ENCODE measurements around the gene RESF1.

RESF1 gene

DNA sequence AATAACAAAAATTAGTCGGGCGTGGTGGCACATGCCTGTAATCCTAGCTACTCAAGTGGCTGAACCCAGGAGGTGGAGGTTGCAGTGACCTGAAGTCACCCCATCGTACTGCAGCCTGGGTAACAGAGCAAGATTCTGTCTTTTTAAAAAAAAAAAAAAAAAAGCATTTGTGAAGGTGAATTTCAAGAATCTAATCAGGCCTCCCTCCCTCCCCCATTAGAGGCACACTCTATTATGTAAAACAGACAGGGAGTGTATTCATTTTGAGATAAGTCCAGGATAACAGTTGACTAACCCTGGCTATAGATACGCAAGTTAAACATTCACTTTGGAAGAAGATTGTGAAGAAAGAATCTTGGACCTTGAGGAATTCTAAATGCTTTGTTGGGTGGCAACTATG lies 2.9 kb downstream of the RESF1 start:
- no peak for DNase-seq

DNA sequence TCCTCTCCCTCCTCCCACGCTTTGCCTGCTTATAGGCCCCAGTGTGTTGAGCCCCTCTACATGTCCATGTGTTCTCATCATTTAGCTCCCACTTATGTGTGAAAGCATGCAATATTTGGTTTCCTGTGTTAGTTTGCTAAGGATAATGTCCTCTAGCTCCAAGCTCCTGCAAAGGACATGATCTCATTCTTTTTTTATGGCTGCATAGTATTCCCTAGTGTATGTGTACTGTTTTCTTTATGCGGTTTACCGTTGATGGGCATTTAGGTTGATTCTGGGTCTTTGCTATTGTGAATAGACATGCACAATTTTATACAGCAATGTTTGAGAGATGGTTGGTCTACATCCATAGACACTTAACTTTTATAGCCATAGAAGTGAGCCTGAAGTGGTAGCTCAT lies 5.1 kb downstream of the RESF1 start:
- no peak for DNase-seq

DNA sequence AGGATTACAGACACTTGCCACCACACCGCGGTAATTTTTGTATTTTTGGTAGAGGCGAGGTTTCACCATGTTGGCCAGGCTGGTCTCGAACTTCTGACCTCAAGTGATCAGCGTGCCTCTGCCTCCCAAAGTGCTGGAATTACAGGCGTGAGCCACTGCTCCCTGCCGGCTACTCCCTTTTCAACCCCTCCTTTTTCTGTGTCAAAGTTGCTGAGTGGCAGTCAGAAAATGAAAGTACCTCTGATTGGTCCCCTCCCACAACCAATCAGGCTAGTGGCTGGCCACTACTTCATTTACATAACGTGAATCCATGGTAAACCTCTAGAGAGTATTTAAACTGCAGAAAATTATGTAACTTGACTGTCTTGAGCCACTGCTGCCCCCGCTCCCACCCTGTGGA lies 5.9 kb downstream of the RESF1 start:
- no peak for DNase-seq

DNA sequence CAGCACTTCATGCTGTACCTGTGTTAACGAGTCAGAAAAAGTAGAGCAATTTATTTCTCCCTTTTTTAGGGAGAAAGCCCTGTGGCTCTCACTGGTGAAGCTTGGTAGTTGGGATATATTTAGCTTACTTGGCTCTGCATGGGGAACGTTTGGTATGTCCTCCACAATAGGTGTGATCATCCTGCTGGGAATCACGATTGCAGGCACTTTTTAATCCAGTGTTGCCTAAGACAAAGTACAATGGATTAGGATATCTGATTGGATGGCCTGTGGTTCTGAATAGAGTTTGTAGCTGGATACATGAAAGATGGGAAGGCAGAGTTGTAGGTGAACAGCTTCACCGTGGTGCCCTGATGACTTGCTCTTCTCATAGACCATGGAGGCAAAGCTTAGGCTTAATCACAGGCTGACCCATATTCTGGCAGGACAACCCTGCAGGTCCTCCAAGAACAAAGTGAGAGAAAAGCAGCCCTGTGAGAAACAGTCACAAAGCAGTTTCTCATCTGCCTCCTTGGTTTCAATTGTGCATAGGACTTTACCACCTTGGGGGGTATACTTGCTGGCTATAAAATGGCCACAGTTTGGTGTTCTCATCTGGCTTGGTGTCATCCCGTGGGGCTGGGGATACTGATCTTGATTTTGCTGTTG lies 7.5 kb downstream of the RESF1 start:
- no peak for DNase-seq

DNA sequence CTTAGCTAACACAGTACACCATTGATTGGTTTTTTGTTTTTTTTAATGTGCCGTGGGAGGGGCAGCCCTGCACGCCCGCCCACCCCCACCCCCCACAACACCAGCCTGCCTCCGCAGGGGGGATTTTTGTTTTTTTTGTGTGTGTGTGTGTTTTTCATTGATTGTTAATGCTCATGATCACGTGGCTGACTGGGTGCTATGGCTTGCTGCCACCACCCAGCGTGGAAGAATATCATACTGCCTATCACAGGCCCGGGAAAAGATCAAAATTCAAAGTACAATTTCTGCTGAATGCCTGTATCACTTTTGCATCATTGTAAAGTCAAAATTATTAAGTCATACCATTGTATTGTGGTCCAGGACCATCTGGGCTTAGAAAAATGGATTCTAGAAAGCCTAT lies 8.3 kb downstream of the RESF1 start:
- DNase-seq = no peak

DNA sequence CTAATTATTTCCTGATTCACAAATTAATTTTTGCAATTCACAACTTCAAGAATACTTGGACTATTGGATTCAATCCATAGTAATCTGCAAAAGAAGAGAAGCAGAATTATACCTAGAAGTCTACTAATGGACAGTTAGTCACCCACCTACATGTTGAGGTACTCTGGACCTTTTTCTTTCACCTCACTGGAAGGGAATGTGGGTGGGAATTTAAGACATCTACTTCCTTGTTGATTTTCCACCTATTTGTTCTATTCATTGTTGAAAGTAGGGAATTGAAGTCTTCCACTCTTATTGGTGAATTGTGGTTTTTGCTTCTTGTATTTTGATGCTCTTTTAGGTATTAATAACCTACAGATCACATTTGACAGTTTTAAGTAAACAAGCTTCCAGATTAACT lies 11.0 kb downstream of the RESF1 start:
- no peak for DNase-seq

DNA sequence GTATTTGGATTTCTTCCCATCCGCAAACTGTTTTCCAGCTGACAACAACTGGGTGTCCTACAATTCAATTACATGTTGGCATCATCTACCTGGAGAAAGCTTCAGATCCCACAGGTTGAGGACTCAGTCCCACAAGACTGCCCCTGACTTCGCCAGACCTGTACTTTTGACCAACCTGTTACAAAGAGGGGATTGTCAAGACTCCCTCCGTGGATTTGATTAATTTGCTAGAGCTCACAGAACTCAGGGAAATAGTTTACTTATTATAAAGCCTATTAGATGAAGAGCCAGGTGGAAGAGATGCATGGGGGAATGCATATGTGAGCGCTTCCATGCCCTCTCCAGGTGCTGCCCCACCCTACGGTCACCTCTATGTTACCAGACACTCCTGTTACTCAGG lies 14.6 kb downstream of the RESF1 start:
- no peak for DNase-seq

DNA sequence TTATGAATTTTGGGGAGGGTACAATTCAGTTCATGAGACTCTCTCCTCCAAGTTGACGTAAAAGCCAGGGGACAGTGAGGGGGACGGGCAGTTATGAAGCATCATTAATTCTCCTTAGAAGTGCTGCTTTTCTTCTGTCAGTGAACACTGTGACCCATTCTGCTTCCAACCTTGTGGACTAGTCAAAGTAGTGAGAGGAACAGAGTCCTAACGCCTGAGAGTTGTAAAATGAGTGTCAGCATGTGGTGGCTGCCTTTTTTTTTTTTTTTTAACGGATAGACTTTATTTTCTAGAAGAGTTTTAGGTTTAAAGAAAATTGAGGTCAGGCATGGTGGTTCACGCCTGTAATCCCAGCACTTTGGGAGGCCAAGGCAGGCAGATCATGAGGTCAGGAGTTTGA lies 15.5 kb downstream of the RESF1 start:
- no peak for DNase-seq

DNA sequence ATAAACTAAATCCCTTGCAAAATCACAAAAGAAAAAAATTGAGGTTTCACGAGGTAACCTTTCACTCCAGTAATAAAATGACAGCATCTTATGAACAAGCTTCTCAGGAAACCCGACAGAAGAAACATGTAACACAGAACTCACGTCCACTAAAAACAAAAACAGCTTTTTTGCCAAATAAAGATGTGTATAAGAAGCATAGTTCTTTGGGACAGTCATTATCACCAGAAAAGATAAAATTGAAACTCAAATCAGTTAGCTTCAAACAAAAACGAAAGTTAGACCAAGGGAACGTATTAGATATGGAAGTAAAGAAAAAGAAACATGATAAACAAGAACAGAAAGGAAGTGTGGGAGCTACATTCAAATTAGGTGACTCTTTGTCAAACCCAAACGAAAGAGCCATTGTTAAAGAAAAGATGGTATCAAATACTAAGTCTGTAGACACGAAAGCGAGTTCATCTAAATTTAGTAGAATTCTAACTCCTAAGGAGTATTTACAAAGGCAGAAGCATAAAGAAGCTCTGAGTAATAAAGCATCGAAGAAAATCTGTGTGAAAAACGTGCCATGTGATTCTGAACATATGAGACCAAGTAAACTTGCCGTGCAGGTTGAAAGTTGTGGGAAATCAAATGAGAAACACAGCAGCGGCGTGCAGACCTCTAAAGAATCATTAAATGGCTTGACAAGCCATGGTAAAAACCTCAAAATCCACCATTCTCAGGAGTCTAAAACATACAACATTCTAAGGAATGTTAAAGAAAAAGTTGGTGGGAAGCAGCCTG lies 25.8 kb downstream of the RESF1 start:
- no peak for DNase-seq

DNA sequence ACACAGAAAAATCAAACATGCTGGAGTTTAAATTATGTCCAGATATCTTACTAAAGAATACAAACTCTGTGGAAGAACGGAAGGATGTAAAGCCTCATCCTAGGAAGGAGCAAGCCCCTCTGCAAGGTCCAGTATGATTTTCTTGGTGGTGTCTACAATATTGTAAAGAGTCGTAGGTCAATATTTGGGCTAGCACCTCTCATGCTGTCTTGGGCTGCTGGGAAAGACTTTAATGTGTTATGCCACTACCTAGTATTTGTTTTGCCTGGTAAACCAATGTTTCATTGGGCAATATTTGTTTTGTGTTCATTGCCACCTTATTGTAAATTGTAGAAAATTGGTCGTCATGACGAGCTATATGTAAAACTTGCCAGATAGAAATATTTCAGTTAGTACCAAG lies 26.6 kb downstream of the RESF1 start:
- DNase-seq = no peak

DNA sequence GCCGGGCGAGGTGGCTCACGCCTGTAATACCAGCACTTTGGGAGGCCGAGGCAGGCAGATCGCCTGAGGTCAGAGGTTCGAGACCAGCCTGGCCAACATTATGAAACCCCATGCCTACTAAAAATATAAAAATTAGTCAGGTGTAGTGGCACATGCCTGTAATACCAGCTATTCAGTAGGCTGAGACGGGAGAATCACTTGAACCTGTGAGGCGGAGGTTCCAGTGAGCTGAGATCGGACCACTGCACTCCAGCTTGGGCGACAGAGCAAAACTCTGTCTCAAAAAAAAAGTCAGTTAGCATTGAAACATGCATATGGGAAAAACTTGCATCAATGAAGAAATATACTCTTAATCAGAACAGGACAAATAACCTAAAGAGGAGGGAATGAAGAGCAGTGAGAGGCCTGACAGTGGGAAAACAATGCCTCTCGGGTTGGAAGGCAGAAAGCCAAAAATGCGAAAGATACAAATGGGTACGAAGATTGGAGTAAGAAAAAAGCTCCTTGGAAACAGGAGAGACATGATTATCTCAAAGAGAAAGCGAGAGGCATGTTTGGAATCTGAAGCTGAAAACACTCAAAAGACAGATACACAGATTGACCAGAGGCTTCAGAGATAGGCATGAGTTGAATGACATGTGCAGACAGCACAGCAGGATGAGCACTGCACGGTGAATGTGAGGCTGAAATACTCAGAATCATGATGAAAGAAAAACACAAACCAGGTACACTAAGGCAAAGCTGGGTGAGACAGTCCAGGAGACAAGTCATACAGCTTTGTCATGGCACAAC lies 30.6 kb downstream of the RESF1 start:
- DNase-seq = no peak

DNA sequence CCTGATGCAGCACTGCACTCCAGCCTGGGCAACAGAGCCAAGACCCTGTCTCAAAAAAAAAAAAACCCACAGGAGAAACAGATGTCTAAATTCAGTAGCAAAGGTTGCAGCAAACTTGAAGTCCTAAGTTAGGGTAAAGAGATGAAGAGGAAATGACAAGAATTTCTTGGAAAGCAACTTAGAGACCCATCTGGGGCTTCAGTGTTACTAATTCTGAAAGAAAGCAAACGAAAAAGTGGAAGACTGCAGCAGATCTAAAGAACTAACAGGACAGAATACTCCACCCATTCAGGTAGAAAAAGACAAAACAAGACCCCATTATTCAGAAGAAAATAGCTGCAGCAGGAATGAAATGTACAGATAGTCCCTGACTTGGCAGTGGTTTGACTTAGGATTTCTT lies 31.9 kb downstream of the RESF1 start:
- no peak for DNase-seq

DNA sequence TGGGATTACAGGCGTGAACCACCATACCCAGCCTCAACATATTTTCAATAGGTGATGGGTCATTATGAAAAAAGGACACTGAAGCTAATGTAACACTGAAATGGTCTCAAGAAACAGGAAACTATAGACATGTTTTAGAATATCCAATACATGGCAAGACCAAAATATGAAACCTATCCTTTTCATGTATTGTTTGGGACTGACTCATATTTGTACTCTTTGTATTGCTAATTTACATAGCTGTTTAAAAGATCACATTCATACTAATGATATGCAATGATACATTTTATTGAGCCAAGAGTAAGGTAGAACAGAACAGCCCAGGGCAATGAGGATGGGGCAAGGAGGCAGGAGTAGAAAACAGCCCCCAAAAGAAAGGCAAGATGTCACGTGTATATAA lies 32.6 kb downstream of the RESF1 start:
- no peak for DNase-seq

DNA sequence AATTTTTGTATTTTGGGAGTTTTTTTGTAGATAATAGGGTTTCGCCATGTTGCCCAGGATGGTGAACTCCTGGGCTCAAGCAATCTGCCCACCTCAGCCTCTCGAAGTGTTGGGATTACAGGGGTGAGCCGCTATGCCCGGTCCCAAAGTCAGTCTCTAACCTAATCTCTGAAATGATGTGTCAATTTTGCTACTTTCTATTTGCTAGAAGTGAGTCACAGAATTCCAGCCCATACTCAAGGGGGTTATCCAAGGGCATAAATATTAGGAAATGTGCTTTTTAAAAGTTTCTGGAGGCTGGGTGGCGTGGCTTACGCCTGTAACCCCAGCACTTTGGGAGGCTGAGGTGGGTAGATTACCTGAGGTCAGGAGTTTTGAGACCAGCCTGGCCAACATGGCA lies 40.5 kb downstream of the RESF1 start:
- no peak for DNase-seq

DNA sequence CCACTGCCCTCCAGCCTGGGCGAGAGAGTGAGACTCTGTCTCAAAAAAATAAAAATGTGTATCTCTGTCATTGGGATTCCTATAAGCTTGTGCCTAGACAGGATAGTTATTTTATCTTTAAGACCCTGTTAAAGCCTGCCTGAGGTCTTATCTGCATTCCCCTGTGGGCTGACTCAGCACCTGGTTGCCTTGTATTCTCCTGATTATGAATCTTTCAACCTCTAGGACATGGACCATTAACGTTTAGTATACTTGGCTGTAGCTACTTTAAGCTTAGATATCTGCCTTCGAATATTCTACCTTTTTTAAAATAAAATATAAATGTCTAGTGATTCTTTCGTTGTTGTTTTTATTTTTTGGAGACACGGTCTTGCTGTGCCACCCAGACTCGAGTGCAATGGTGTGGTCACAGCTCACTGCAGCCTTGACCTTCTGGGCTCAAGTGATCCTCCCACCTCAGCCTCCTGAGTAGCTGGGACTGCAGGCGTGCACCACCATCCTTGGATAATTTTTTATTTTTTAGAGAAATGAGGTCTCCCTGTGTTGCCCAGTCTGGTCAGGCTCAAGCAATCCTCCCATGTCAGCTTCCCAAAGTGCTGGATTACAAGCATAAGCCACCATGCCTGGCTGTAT lies 41.3 kb downstream of the RESF1 start:
- DNase-seq = no peak

DNA sequence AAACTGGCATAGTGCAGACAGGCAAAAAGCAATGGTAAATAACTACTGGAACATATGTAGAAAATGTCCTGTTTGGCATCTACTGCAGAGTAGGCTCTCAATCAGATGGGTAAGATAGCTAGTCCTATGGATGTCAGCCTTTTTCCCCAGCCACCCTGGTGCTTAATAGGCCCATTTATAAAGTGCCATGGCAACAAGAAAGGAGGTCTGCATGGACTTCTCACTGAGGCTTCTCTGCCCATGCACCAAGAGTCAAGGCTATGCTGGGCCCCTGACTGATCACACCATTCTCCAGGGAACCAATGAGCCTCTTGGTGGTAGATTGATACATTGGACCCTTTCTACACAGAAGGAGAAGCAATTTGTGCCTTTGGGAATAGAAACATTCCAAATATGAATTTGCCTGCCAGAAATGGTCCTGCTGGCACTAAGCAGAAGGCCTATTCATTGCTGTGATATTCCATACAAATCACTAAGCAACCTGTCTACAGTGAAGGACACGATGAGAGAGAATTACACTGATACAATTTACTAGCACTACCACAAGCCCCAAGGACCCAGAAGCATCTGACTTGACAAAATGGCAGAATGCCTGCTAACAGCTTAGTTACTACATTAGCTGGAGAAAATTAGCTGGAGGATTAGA lies 43.8 kb downstream of the RESF1 start:
- no peak for DNase-seq

DNA sequence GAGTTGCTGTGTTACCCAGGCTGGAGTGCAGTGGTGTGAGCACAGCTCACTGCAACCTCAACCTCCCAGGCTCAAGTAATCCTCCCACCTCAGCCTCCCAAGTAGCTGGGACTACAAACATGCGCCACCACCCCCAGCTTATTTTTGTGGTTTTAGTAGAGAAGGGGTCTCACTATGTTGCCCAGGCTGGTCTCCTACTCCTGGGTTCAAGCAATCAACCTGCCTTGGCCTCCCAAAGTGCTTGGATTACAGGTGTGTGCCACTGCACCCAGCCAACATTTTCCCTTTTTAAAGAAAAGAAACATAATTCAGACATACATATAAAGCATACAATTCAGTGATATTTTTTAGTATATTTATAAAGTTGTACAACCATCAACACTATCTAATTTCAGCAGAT lies 44.4 kb downstream of the RESF1 start:
- no peak for DNase-seq

DNA sequence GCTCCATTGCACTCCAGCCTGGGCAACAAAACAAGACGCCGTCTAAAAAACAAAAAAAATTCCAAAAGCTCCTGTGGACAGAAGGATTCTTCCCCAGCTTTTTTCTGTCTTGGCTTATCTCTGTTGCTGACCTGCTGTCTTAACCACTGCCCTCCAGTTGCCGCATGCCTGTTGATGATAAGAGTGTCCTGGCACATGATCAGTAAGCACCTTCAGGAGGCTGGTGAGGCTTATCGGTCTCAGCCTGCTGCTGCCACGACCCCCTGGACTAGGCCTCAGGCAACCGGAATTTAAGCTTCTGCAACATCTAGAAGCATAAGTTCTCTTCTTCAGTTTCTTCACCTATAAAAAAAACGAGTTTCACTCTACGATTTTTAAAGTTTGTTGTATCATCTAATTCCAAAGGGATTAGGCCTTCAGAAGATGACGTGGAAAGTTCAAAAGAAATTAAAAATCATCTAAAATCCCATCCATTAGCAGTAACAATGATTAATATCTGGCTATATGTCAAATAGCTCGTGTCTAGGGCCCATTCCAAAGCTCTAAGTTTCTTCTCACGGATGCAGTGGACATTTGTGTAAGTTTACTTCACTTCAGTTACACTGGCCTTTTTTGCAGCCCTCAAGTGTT lies 46.4 kb downstream of the RESF1 start:
- DNase-seq = no peak
